NT2/D1 (cell line): ENCODE data around the gene AGPS.
"Not testable (repeated sequence)": the region's sequence is repeated elsewhere in the genome, so short reads cannot be mapped to it uniquely, and the experiment has no call there.

Source experiments
- DNase-seq: peaks from one replicate; pipeline ENCODE4 v3.0.0-alpha.2; 2011; ENCODE audit warnings: low read depth, low spot score
- H3K27me3 ChIP-seq: 2 replicates; pipeline ENCODE4 v1.6.0; 2011; ENCODE audit warnings: mild to moderate bottlenecking; ENCODE audit not compliant: insufficient read length, insufficient read depth
- H3K36me3 ChIP-seq: 2 replicates; pipeline ENCODE4 v1.6.1; 2011; ENCODE audit warnings: mild to moderate bottlenecking, low read length, mixed read lengths; ENCODE audit not compliant: insufficient read depth, insufficient read length
- H3K4me1 ChIP-seq: 2 replicates; pipeline ENCODE4 v1.5.1; 2011; ENCODE audit not compliant: insufficient read depth, insufficient read length
- H3K4me3 ChIP-seq: 2 replicates; pipeline ENCODE4 v1.5.1; 2011; ENCODE audit warnings: low read depth; ENCODE audit not compliant: insufficient read length
- H3K9ac ChIP-seq: 2 replicates; pipeline ENCODE4 v1.6.0; 2011; ENCODE audit warnings: low read depth; ENCODE audit not compliant: insufficient read length
- H3K9me3 ChIP-seq: 2 replicates; pipeline ENCODE4 v1.5.1; 2011; ENCODE audit warnings: mild to moderate bottlenecking, low read length; ENCODE audit not compliant: insufficient read depth
- SUZ12 ChIP-seq: IDR thresholded peaks from 2 replicates; pipeline ENCODE4 v1.6.1; 2011; ENCODE audit not compliant: insufficient read length, insufficient read depth; ENCODE audit errors: extremely low read depth
- YY1 ChIP-seq: IDR thresholded peaks from 2 replicates; pipeline ENCODE4 v1.6.1; 2011; ENCODE audit not compliant: insufficient read length, insufficient read depth
- ZNF274 ChIP-seq: IDR thresholded peaks from 2 replicates; pipeline ENCODE4 v1.6.1; 2011; ENCODE audit warnings: mild to moderate bottlenecking, low read depth, low read length

Gene AGPS

GRCh38 chr2:177430411-177430810 is 37.8 kb downstream of the AGPS start:
- H3K9me3 ChIP-seq: peaks cover 46% of the 10 kb centered on the region
- no peaks in the 10 kb centered on the region for H3K4me1 ChIP-seq
- no peak overlapping the region for H3K4me3 ChIP-seq
- H3K27me3 ChIP-seq: no peaks in the 10 kb centered on the region
- no peak for TF ChIP-seq SUZ12
- no peak for TF ChIP-seq ZNF274
- no peak for TF ChIP-seq YY1
- H3K9ac ChIP-seq: no peak overlapping the region
- H3K36me3 ChIP-seq: peaks cover 3% of the 10 kb centered on the region
- DNase-seq: no peak

- H3K9ac ChIP-seq, DNase-seq, H3K4me3 ChIP-seq, H3K27me3 ChIP-seq, H3K4me1 ChIP-seq, H3K36me3 ChIP-seq: not testable (repeated sequence)
- H3K9me3 ChIP-seq: peaks cover 46% of the 10 kb centered on the region
Observed at GRCh38 chr2:177431111-177431725, 38.6 kb downstream of the AGPS start.

- no peak overlapping the region for H3K9ac ChIP-seq
- H3K9me3 ChIP-seq: peaks cover 37% of the 10 kb centered on the region
- TF ChIP-seq SUZ12: no peak
- TF ChIP-seq YY1: no peak
- no peak for TF ChIP-seq ZNF274
- DNase-seq: no peak
- H3K4me1 ChIP-seq: no peaks in the 10 kb centered on the region
- H3K27me3 ChIP-seq: no peaks in the 10 kb centered on the region
- no peak overlapping the region for H3K4me3 ChIP-seq
- H3K36me3 ChIP-seq: peaks cover 3% of the 10 kb centered on the region
Observed at GRCh38 chr2:177432703-177433102, 40.1 kb downstream of the AGPS start.

- H3K9me3 ChIP-seq: peaks cover 33% of the 10 kb centered on the region
- no peaks in the 10 kb centered on the region for H3K27me3 ChIP-seq
- no peaks in the 10 kb centered on the region for H3K4me1 ChIP-seq
- H3K4me3 ChIP-seq: no peak overlapping the region
- no peak overlapping the region for H3K9ac ChIP-seq
- peaks cover 7% of the 10 kb centered on the region for H3K36me3 ChIP-seq
- TF ChIP-seq SUZ12 (no peak), ZNF274 (no peak), YY1 (no peak)
- no peak for DNase-seq
Observed at GRCh38 chr2:177433402-177433801, 40.8 kb downstream of the AGPS start.

GRCh38 chr2:177434475-177434874 is 41.9 kb downstream of the AGPS start:
- Histone ChIP-seq H3K27me3 (no peaks in the 10 kb centered on the region), H3K4me3 (no peak overlapping the region), H3K9ac (no peak overlapping the region), H3K36me3 (peaks cover 12% of the 10 kb centered on the region), H3K9me3 (peaks cover 33% of the 10 kb centered on the region), H3K4me1 (no peaks in the 10 kb centered on the region)
- TF ChIP-seq ZNF274 (no peak), YY1 (no peak), SUZ12 (no peak)
- DNase-seq: no peak

GRCh38 chr2:177445200-177445599 is 52.6 kb downstream of the AGPS start:
- peaks cover 49% of the 10 kb centered on the region for H3K36me3 ChIP-seq
- H3K4me3 ChIP-seq: no peak overlapping the region
- H3K27me3 ChIP-seq: no peaks in the 10 kb centered on the region
- no peak for DNase-seq
- no peak for TF ChIP-seq ZNF274
- TF ChIP-seq YY1: no peak
- no peak for TF ChIP-seq SUZ12
- H3K4me1 ChIP-seq: no peaks in the 10 kb centered on the region
- no peaks in the 10 kb centered on the region for H3K9me3 ChIP-seq
- H3K9ac ChIP-seq: no peak overlapping the region

- H3K9ac ChIP-seq: no peak overlapping the region
- H3K36me3 ChIP-seq: peaks cover 38% of the 10 kb centered on the region
- TF ChIP-seq SUZ12 (no peak), YY1 (no peak), ZNF274 (no peak)
- no peak for DNase-seq
- no peak overlapping the region for H3K4me3 ChIP-seq
- no peaks in the 10 kb centered on the region for H3K27me3 ChIP-seq
- H3K4me1 ChIP-seq: no peaks in the 10 kb centered on the region
- H3K9me3 ChIP-seq: no peaks in the 10 kb centered on the region
Observed at GRCh38 chr2:177448031-177448430, 55.5 kb downstream of the AGPS start.

GRCh38 chr2:177449159-177449558 is 56.6 kb downstream of the AGPS start:
- DNase-seq: no peak
- Histone ChIP-seq H3K27me3 (no peaks in the 10 kb centered on the region), H3K36me3 (peaks cover 34% of the 10 kb centered on the region), H3K4me1 (no peaks in the 10 kb centered on the region), H3K9ac (no peak overlapping the region), H3K4me3 (no peak overlapping the region), H3K9me3 (no peaks in the 10 kb centered on the region)
- no peak for TF ChIP-seq ZNF274
